ENCODE results near the gene TNRC6B. TPM values are rescaled to one million over a fixed set of nuclear protein-coding genes. Genes with fewer than 3 reads are reported as not detected.

The TNRC6B gene
- total RNA-seq, 2 donors from 2014 or later = 25.0 to 27.1 TPM

GRCh38 chr22:40204321-40205116 lies 26.8 kb downstream of the TNRC6B start:
- H3K4me1 ChIP-seq = peaks cover 0 to 41% of the 10 kb centered on the region in 2 donors
- no peaks in the 10 kb centered on the region for H3K27me3 ChIP-seq
- no peak for DNase-seq (ENCODE audit: low spot score)
- TF ChIP-seq CTCF (IDR thresholded peaks at IDR 0.05) = no peak
- H3K4me3 ChIP-seq = no peak overlapping the region
- H3K9me3 ChIP-seq = no peaks in the 10 kb centered on the region
- H3K27ac ChIP-seq = peak overlapping the region; percentile 17 to 42
- H3K36me3 ChIP-seq = no peaks in the 10 kb centered on the region

DNA sequence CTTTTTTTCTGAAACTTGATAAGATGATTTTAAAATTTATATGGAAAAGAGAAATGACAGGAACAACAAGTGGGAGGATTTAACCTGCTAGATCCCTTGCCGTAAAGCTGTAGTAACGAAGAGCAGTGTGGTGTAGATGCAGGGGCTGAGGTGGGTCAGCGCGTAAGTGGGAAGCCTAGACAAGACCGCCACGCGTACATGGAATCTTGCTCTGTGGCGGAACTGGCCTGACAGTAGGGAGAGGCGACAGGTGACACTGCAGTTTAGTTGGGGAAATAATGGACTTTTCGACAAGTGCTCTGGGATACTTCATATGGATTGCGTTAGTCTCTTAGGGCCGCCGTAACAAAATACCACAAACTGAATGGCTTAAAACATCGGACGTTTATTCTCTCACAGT lies 28.8 kb downstream of the TNRC6B start:
- Histone ChIP-seq H3K4me1 (peaks cover 0 to 54% of the 10 kb centered on the region in 2 donors), H3K27ac (no peak overlapping the region)
- DNase-seq (ENCODE audit: low spot score) = no peak

GRCh38 chr22:40210818-40211217 lies 33.1 kb downstream of the TNRC6B start:
- Histone ChIP-seq H3K27ac (no peak overlapping the region), H3K9me3 (no peaks in the 10 kb centered on the region), H3K4me3 (no peak overlapping the region), H3K36me3 (no peaks in the 10 kb centered on the region), H3K27me3 (no peaks in the 10 kb centered on the region), H3K4me1 (peaks cover 0 to 71% of the 10 kb centered on the region in 2 donors)
- TF ChIP-seq CTCF (IDR thresholded peaks at IDR 0.05) = no peak
- DNase-seq (ENCODE audit: low spot score) = no peak

More for the DNA sequence above, 28.8 kb downstream of the TNRC6B start:
- H3K4me3 ChIP-seq = no peak overlapping the region
- H3K36me3 ChIP-seq = no peaks in the 10 kb centered on the region
- no peaks in the 10 kb centered on the region for H3K27me3 ChIP-seq
- TF ChIP-seq CTCF (IDR thresholded peaks at IDR 0.05) = no peak
- no peaks in the 10 kb centered on the region for H3K9me3 ChIP-seq

GRCh38 chr22:40211476-40212054 lies 33.8 kb downstream of the TNRC6B start:
- Histone ChIP-seq H3K27ac (no peak overlapping the region), H3K4me3 (no peak overlapping the region), H3K9me3 (no peaks in the 10 kb centered on the region), H3K4me1 (peaks cover 0 to 75% of the 10 kb centered on the region in 2 donors), H3K36me3 (no peaks in the 10 kb centered on the region), H3K27me3 (no peaks in the 10 kb centered on the region)
- no peak for TF ChIP-seq CTCF (IDR thresholded peaks at IDR 0.05)
- DNase-seq (ENCODE audit: low spot score) = no peak

GRCh38 chr22:40212121-40212520 lies 34.4 kb downstream of the TNRC6B start:
- no peak for DNase-seq (ENCODE audit: low spot score)
- TF ChIP-seq CTCF (IDR thresholded peaks at IDR 0.05) = no peak
- Histone ChIP-seq H3K27ac (no peak overlapping the region), H3K27me3 (no peaks in the 10 kb centered on the region), H3K36me3 (no peaks in the 10 kb centered on the region), H3K4me1 (peaks cover 0 to 75% of the 10 kb centered on the region in 2 donors), H3K9me3 (no peaks in the 10 kb centered on the region), H3K4me3 (no peak overlapping the region)
